NCI-H1694 treated with DMSO at 0.1 percent for 48 hours (cell line): ENCODE data around the gene DMD.
"Not testable (repeated sequence)": the region's sequence is repeated elsewhere in the genome, so short reads cannot be mapped to it uniquely, and the experiment has no call there.

ENCODE experiments used
- DNase-seq: peaks from one replicate; lab custom pipeline; 2025; lab: John Stamatoyannopoulos, UW

Gene DMD

GRCh38 chrX:33211356-33212260 is at the start of gene DMD:
Gene DMD, minus strand, starts transcription at chrX:33211549. Its CDS starts 237 bp downstream, at chrX:33211312.
- no peak for DNase-seq

GRCh38 chrX:33252306-33252825 is 41.0 kb upstream of the DMD start:
- no peak for DNase-seq

- no peak for DNase-seq
Measured at GRCh38 chrX:33218819-33219218, 7.5 kb upstream of the DMD start.

GRCh38 chrX:33210156-33210555 is 1.2 kb downstream of the DMD start:
- DNase-seq = no peak

GRCh38 chrX:33207056-33207455 is 4.3 kb downstream of the DMD start:
- DNase-seq = no peak

GRCh38 chrX:33205321-33205720 is 6.0 kb downstream of the DMD start:
- no peak for DNase-seq

- DNase-seq = no peak
Measured at GRCh38 chrX:33204889-33205288, 6.5 kb downstream of the DMD start.

GRCh38 chrX:33198561-33199279 is 12.6 kb downstream of the DMD start:
- no peak for DNase-seq

GRCh38 chrX:33195698-33196097 is 15.7 kb downstream of the DMD start:
- DNase-seq = no peak

GRCh38 chrX:33194876-33195433 is 16.4 kb downstream of the DMD start:
- no peak for DNase-seq

- DNase-seq = no peak
Measured at GRCh38 chrX:33194289-33194688, 17.1 kb downstream of the DMD start.

GRCh38 chrX:33190016-33190415 is 21.3 kb downstream of the DMD start:
- DNase-seq = no peak

- DNase-seq = no peak
Measured at GRCh38 chrX:33188881-33189280, 22.5 kb downstream of the DMD start.

GRCh38 chrX:33188286-33188685 is 23.1 kb downstream of the DMD start:
- no peak for DNase-seq

GRCh38 chrX:33184803-33185202 is 26.5 kb downstream of the DMD start:
- not testable (repeated sequence) for DNase-seq

- no peak for DNase-seq
Measured at GRCh38 chrX:33183361-33183760, 28.0 kb downstream of the DMD start.

- no peak for DNase-seq
Measured at GRCh38 chrX:33178690-33179089, 32.7 kb downstream of the DMD start.

GRCh38 chrX:33178218-33178617 is 33.1 kb downstream of the DMD start:
- DNase-seq = no peak

- no peak for DNase-seq
Measured at GRCh38 chrX:33175201-33175600, 36.1 kb downstream of the DMD start.

- DNase-seq = no peak
Measured at GRCh38 chrX:33171041-33171440, 40.3 kb downstream of the DMD start.

- no peak for DNase-seq
Measured at GRCh38 chrX:33161829-33162228, 49.5 kb downstream of the DMD start.

- no peak for DNase-seq
Measured at GRCh38 chrX:33160273-33160672, 51.1 kb downstream of the DMD start.
